Lung (tissue), 12 donors: ENCODE data around the gene ARGLU1. TPM values are rescaled to one million over a fixed set of nuclear protein-coding genes. Genes with fewer than 3 reads are reported as not detected.
"Not testable (repeated sequence)": the region's sequence is repeated elsewhere in the genome, so short reads cannot be mapped to it uniquely, and the experiment has no call there.

ENCODE experiments used
- ATAC-seq: fragments of 200-7000 bp; cut with Tn5 transposase; one replicate; pipeline ENCODE4 v1.9.1; 2020; ENCODE audit warnings: moderate number of reproducible peaks; ENCODE audit not compliant: insufficient read depth, low FRiP score
- DNase-seq, 3 donors: peaks; one replicate each; pipeline ENCODE4 v3.0.0-alpha.2; 2013 to 2017
- H3K27ac ChIP-seq, 2 donors: one replicate each; pipeline ENCODE4 v1.5.1; 2013; ENCODE audit warnings: mild to moderate bottlenecking in 2 of 2, moderate library complexity in 2 of 2, control low read depth in 1 of 2, inconsistent platforms in 1 of 2, low read depth in 1 of 2, low read length in 1 of 2
- H3K27me3 ChIP-seq, 3 donors: one replicate each; pipeline ENCODE4 v1.5.1; 2013; ENCODE audit warnings: low read length in 2 of 3; ENCODE audit not compliant: control insufficient read depth in 3 of 3, insufficient read depth in 3 of 3
- H3K36me3 ChIP-seq, 4 donors: one replicate each; pipeline ENCODE4 v1.5.1; 2013; ENCODE audit warnings: low read length in 4 of 4, mild to moderate bottlenecking in 1 of 4, moderate library complexity in 1 of 4; ENCODE audit not compliant: control insufficient read depth in 4 of 4, insufficient read depth in 4 of 4
- H3K4me1 ChIP-seq, 5 donors: one replicate each; pipeline ENCODE4 v1.5.1; 2013; ENCODE audit warnings: low read length in 5 of 5, mild to moderate bottlenecking in 2 of 5, moderate library complexity in 1 of 5; ENCODE audit not compliant: control insufficient read depth in 5 of 5, insufficient read depth in 5 of 5
- H3K4me3 ChIP-seq: one replicate; pipeline ENCODE4 v1.5.1; 2013; ENCODE audit warnings: mild to moderate bottlenecking, control low read depth, moderate library complexity
- H3K9ac ChIP-seq, 2 donors: one replicate each; pipeline ENCODE4 v1.5.1; 2013; ENCODE audit warnings: low read length in 2 of 2, control low read depth in 1 of 2; ENCODE audit not compliant: insufficient read depth in 1 of 2
- H3K9me3 ChIP-seq, 4 donors: one replicate each; pipeline ENCODE4 v1.5.1; 2013; ENCODE audit warnings: low read length in 3 of 4, mild to moderate bottlenecking in 1 of 4, moderate library complexity in 1 of 4; ENCODE audit not compliant: control insufficient read depth in 4 of 4, insufficient read depth in 3 of 4
- CTCF ChIP-seq: IDR thresholded peaks from 2 replicates; pipeline ENCODE4 v1.5.1; 2012; ENCODE audit warnings: mild to moderate bottlenecking; ENCODE audit errors: control extremely low read depth, extremely low read depth
- WGBS, 2 donors: extraction: QIAGEN DNeasy Blood & Tissue Kit; methylation state at CpG; one replicate each; pipeline ENCODE4 v1.1.7; 2013; 5-methylcytosine and 5-hydroxymethylcytosine counted together
- polyA plus RNA-seq, 2 donors: library from polyadenylated mRNA; stranded (reverse); fragments of 200-250 nt; gene quantifications; one replicate each; pipeline ENCODE4 v1.2.1, GENCODE V29; 2013
- total RNA-seq, 2 donors: library from RNA; depleted of rRNA in 1 of 2; stranded (reverse); fragments of >200 nt in 1 of 2; gene quantifications; one replicate each; pipeline ENCODE4 v1.2.1, GENCODE V29; 2014 to 2021
- donor health status: control.
- donor health status: control.
- donor health status: Bipolar disorder and iron deficiency.
- donor health status: healthy.
- donor health status: DM: yes; HTN: yes; CAD: no.

ARGLU1 gene
- total and polyA plus RNA-seq, 4 donors, result 58.8 to 256 (median 91.5) TPM

- Histone ChIP-seq H3K36me3 (no peaks in the 10 kb centered on the region), H3K27me3 (no peaks in the 10 kb centered on the region), H3K4me3 (no peak overlapping the region), H3K9ac (no peak overlapping the region), H3K9me3 (no peaks in the 10 kb centered on the region), H3K27ac (no peak overlapping the region), H3K4me1 (peaks cover 0 to 9% (median 2%) of the 10 kb centered on the region in 5 donors)
- ATAC-seq, result no peak
- WGBS, 2 donors, result 51 to 53% methylated on average over 7 of the region's 7 CpGs
- DNase-seq, result no peak
- TF ChIP-seq CTCF, result no peak
Measured at GRCh38 chr13:106603546-106603945, 35.6 kb upstream of the ARGLU1 start.

GRCh38 chr13:106602178-106602577 is 34.2 kb upstream of the ARGLU1 start:
- ATAC-seq (peak; percentile 36), DNase-seq (no peak)
- peaks cover 0 to 15% (median 5%) of the 10 kb centered on the region in 5 donors for H3K4me1 ChIP-seq
- 72 to 81% methylated on average over 3 of the region's 3 CpGs for WGBS, 2 donors
- H3K4me3 ChIP-seq, result no peak overlapping the region
- no peaks in the 10 kb centered on the region for H3K9me3 ChIP-seq
- no peaks in the 10 kb centered on the region for H3K27me3 ChIP-seq
- H3K36me3 ChIP-seq, result no peaks in the 10 kb centered on the region
- no peak for TF ChIP-seq CTCF
- no peak overlapping the region for H3K9ac ChIP-seq
- no peak overlapping the region for H3K27ac ChIP-seq

GRCh38 chr13:106601489-106601888 is 33.6 kb upstream of the ARGLU1 start:
- H3K4me3 ChIP-seq, result no peak overlapping the region
- no peaks in the 10 kb centered on the region for H3K36me3 ChIP-seq
- no peaks in the 10 kb centered on the region for H3K9me3 ChIP-seq
- no peak for ATAC-seq
- no peak overlapping the region for H3K27ac ChIP-seq
- no peaks in the 10 kb centered on the region for H3K27me3 ChIP-seq
- DNase-seq, result no peak
- H3K9ac ChIP-seq, result no peak overlapping the region
- TF ChIP-seq CTCF, result no peak
- 79 to 80% methylated on average over 6 of the region's 6 CpGs for WGBS, 2 donors
- H3K4me1 ChIP-seq, result peaks cover 0 to 16% (median 5%) of the 10 kb centered on the region in 5 donors

DNA sequence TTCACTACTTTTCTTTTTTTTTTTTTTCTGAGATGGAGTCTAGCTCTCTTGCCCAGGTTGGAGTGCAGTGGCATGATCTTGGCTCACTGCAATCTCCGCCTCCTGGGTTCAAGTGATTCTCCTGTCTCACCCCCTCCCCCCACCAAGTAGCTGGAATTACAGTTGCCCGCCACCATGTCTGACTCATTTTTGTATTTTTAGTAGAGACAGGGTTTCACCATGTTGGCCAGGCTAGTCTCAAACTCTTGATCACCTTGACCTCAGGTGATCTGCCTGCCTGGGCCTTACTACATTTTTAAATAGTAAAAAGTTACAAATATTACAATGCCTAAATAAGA is 32.8 kb upstream of the ARGLU1 start:
- DNase-seq, H3K27me3 ChIP-seq, H3K27ac ChIP-seq, H3K9me3 ChIP-seq, H3K4me3 ChIP-seq, H3K9ac ChIP-seq, ATAC-seq, H3K36me3 ChIP-seq: not testable (repeated sequence)
- peaks cover 5 to 23% (median 6%) of the 10 kb centered on the region in 5 donors for H3K4me1 ChIP-seq
- 66 to 68% methylated on average over 2 of the region's 2 CpGs for WGBS, 2 donors
